Measurements from ENCODE around the gene TTC13. TPM values are rescaled to one million over a fixed set of nuclear protein-coding genes. Genes with fewer than 3 reads are reported as not detected.

The TTC13 gene
- total RNA-seq, 4 donors from 2014 or later = 8.4 to 27.0 (median 11.5) TPM

DNA sequence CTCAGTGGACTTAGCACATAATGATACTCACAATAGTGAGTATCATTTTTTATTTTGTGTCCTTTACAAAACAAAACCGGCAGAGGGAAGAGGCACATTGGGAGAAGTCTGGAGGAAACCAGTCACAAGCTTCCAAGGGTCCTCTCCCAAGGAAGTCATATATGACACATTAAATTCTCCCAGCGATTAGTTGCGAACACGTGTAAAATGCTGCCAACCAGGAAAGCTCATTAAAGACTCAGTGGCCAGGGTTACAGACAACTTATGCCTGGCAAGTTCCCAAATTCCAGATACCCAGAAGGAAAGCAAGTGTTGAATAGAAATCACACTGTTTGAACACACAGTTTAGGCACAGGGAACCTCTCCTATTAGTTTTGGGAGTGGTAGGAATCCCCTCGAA, 52.5 kb downstream of the TTC13 start:
- WGBS = 90% methylated on average over 5 of the region's 5 CpGs
- Histone ChIP-seq H3K27ac (replicated peaks in 1 of 4) (no peak overlapping the region), H3K27me3 (no peaks in the 10 kb centered on the region), H3K4me1 (no peaks in the 10 kb centered on the region), H3K36me3 (peaks cover 23 to 97% (median 48%) of the 10 kb centered on the region in 4 donors), H3K9me3 (no peaks in the 10 kb centered on the region), H3K4me3 (no peak overlapping the region)
- DNase-seq (ENCODE audit: extremely low spot score) = no peak
- intact Hi-C loops (cut with DNase I) = no loop called here
- TF ChIP-seq EP300 (IDR thresholded peaks at IDR 0.05) = no peak
- TF ChIP-seq, protein P1, sequence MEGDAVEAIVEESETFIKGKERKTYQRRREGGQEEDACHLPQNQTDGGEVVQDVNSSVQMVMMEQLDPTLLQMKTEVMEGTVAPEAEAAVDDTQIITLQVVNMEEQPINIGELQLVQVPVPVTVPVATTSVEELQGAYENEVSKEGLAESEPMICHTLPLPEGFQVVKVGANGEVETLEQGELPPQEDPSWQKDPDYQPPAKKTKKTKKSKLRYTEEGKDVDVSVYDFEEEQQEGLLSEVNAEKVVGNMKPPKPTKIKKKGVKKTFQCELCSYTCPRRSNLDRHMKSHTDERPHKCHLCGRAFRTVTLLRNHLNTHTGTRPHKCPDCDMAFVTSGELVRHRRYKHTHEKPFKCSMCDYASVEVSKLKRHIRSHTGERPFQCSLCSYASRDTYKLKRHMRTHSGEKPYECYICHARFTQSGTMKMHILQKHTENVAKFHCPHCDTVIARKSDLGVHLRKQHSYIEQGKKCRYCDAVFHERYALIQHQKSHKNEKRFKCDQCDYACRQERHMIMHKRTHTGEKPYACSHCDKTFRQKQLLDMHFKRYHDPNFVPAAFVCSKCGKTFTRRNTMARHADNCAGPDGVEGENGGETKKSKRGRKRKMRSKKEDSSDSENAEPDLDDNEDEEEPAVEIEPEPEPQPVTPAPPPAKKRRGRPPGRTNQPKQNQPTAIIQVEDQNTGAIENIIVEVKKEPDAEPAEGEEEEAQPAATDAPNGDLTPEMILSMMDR (IDR thresholded peaks at IDR 0.05) = no peak
- TF ChIP-seq POLR2AphosphoS5 (IDR thresholded peaks at IDR 0.05) = no peak
- no peak for TF ChIP-seq POLR2A (IDR thresholded peaks at IDR 0.05; ENCODE audit: low read depth)

- Histone ChIP-seq H3K9me3 (no peaks in the 10 kb centered on the region), H3K4me1 (no peaks in the 10 kb centered on the region), H3K4me3 (no peak overlapping the region), H3K36me3 (peaks cover 23 to 97% (median 50%) of the 10 kb centered on the region in 4 donors), H3K27me3 (no peaks in the 10 kb centered on the region), H3K27ac (replicated peaks in 1 of 4) (no peak overlapping the region)
- intact Hi-C loops (cut with DNase I) = no loop called here
- no peak for DNase-seq (ENCODE audit: extremely low spot score)
- TF ChIP-seq EP300 (IDR thresholded peaks at IDR 0.05) (no peak), POLR2A (IDR thresholded peaks at IDR 0.05; ENCODE audit: low read depth) (no peak), POLR2AphosphoS5 (IDR thresholded peaks at IDR 0.05) (no peak)
- TF ChIP-seq, protein P1 (IDR thresholded peaks at IDR 0.05) = no peak
- WGBS = 96% methylated on average over 2 of the region's 2 CpGs
Observed at GRCh38 chr1:230925608-230926007, 53.1 kb downstream of the TTC13 start.

DNA sequence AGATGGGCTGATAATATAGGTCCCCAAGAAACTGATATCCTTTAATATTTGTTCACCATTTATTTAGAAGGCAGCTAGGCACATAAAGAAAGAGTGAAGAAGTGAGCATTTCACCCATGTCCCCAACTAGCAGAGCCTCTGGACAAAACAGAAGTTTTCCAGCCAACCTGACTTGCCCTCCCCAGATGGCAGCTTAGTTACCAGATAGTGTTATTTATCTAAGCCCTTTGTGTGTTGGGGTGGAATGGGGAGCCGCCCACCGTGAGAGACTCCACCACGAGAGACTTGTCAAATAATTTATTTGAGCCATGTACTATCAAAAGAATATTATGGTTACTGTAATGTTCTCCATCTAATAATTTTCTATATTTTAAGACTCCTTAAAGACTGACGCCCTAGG, 55.5 kb downstream of the TTC13 start:
- no peak overlapping the region for H3K4me3 ChIP-seq
- intact Hi-C loops (cut with DNase I) = no loop called here
- H3K27me3 ChIP-seq = no peaks in the 10 kb centered on the region
- H3K36me3 ChIP-seq = peaks cover 31 to 100% (median 58%) of the 10 kb centered on the region in 4 donors
- TF ChIP-seq POLR2AphosphoS5 (IDR thresholded peaks at IDR 0.05) (no peak), POLR2A (IDR thresholded peaks at IDR 0.05; ENCODE audit: low read depth) (no peak), EP300 (IDR thresholded peaks at IDR 0.05) (no peak)
- TF ChIP-seq, protein P1 (IDR thresholded peaks at IDR 0.05) = no peak
- no peak overlapping the region for H3K27ac ChIP-seq (replicated peaks in 1 of 4)
- H3K9me3 ChIP-seq = no peaks in the 10 kb centered on the region
- WGBS = 96% methylated on average over 4 of the region's 4 CpGs
- no peaks in the 10 kb centered on the region for H3K4me1 ChIP-seq
- no peak for DNase-seq (ENCODE audit: extremely low spot score)

GRCh38 chr1:230922620-230923019, 56.0 kb downstream of the TTC13 start:
- intact Hi-C loops (cut with DNase I) = no loop called here
- TF ChIP-seq POLR2A (IDR thresholded peaks at IDR 0.05; ENCODE audit: low read depth) (no peak), POLR2AphosphoS5 (IDR thresholded peaks at IDR 0.05) (no peak), EP300 (IDR thresholded peaks at IDR 0.05) (no peak)
- TF ChIP-seq, protein P1 (IDR thresholded peaks at IDR 0.05) = no peak

DNA sequence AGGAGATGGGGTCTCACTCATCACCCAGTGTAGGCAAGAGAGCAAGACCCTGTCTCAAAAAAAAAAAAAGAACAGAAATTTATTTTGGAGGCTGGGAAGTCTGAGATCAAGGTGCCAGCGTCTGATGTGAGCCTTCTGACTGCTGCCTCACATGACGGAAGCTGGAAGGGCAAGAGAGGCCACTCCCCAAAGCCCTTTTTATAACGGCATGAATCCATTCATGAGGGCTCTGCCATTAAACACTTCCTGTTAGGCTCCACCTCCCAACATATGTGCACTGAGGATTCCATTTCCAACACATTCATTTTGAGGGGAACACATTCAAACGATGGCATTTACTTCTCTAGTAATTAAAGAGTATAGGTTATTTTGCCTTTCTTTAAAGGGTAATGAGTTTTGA, 59.5 kb downstream of the TTC13 start:
- peak; percentile 3 for DNase-seq (ENCODE audit: extremely low spot score)
- Histone ChIP-seq H3K27me3 (no peaks in the 10 kb centered on the region), H3K4me3 (no peak overlapping the region), H3K9me3 (no peaks in the 10 kb centered on the region), H3K36me3 (peaks cover 18 to 74% (median 45%) of the 10 kb centered on the region in 4 donors), H3K4me1 (no peaks in the 10 kb centered on the region), H3K27ac (replicated peaks in 1 of 4) (no peak overlapping the region)
- WGBS = 59% methylated on average over 4 of the region's 4 CpGs
- no peak for TF ChIP-seq POLR2A (IDR thresholded peaks at IDR 0.05; ENCODE audit: low read depth)
- TF ChIP-seq, protein P1 (IDR thresholded peaks at IDR 0.05) = no peak
- TF ChIP-seq EP300 (IDR thresholded peaks at IDR 0.05) = no peak
- no peak for TF ChIP-seq POLR2AphosphoS5 (IDR thresholded peaks at IDR 0.05)
- intact Hi-C loops (cut with DNase I) = loop anchor here (5.0 kb wide), 1 partner anchor 293 kb away; no protein-coding TSS in a partner anchor

More at GRCh38 chr1:230922620-230923019, 56.0 kb downstream of the TTC13 start:
- no peaks in the 10 kb centered on the region for H3K27me3 ChIP-seq
- H3K4me3 ChIP-seq = no peak overlapping the region
- H3K9me3 ChIP-seq = no peaks in the 10 kb centered on the region
- WGBS = 100% methylated on average over 2 of the region's 2 CpGs
- DNase-seq (ENCODE audit: extremely low spot score) = no peak
- no peak overlapping the region for H3K27ac ChIP-seq (replicated peaks in 1 of 4)
- peaks cover 27 to 97% (median 55%) of the 10 kb centered on the region in 4 donors for H3K36me3 ChIP-seq
- H3K4me1 ChIP-seq = no peaks in the 10 kb centered on the region
